ENCODE results near the gene GPRC5A.

The GPRC5A gene

DNA sequence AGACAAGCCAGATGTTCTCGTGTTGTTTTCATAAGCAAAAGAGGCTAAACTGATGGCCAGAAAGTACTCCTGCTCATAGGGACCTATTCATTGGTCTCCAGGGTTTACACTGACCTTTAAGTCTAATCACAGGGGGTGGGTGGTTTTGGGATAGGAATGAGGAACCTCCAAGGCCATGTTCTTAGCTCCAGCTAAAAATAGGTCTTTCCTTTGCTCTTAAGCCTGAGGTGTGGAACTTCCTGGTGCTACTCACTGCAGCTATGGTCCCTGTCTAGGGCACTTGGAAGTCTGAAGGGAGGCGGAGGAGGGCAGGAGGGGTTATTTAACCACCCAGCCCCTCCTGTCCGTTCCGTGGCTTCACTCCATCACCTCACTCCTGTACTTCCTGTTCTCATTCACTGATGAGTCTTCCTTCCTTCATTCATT, 18.6 kb downstream of the GPRC5A start:
- no peak for DNase-seq

- DNase-seq, result no peak
Observed at GRCh38 chr12:12912711-12913110, 21.3 kb downstream of the GPRC5A start.

- no peak for DNase-seq
Observed at GRCh38 chr12:12915656-12916055, 24.3 kb downstream of the GPRC5A start.

DNA sequence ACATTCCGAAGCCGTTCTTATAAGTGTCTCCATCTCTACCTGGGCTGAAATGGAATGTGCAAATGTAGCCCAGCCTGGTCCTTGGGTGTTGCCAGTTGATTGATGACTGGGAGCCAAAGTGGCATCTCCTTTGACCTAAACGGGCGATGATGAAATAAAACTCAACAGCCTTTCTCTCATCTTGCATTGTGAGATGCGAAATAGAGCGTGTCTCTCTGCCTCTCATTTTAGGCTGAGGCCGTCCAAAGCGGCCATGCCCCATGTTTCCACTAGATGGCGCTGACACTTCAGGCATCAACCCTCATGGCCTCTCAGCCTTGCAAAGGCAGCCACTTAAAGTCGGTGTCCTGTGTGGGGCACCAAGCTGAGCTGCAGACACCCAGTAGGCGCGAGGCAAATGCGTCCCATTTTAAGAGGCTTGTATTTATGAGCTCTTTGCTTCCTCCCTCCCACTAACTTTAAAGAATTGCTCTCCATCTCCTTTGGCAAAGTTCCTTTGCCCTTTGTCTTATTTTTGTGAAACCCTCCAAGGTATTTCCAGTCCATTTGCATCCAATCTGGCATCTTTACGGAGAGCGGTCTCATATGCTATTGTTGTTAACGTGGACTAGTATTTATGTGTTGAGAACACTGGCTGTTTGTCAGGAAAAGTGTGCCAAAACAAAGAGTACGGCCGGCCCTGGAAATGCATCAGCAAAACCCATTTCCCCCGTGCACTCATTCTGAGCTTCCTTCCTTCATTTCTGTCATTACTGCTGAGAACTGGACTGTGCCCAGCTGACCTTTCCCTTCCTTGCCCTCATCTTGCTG, 25.0 kb downstream of the GPRC5A start:
- DNase-seq, result peak; percentile 38

GRCh38 chr12:12917517-12917916, 26.2 kb downstream of the GPRC5A start:
- DNase-seq, result no peak

GRCh38 chr12:12918781-12919389, 27.5 kb downstream of the GPRC5A start:
- no peak for DNase-seq

- no peak for DNase-seq
Observed at GRCh38 chr12:12919666-12920435, 28.5 kb downstream of the GPRC5A start.

GRCh38 chr12:12922191-12922616, 30.8 kb downstream of the GPRC5A start:
- DNase-seq, result no peak

DNA sequence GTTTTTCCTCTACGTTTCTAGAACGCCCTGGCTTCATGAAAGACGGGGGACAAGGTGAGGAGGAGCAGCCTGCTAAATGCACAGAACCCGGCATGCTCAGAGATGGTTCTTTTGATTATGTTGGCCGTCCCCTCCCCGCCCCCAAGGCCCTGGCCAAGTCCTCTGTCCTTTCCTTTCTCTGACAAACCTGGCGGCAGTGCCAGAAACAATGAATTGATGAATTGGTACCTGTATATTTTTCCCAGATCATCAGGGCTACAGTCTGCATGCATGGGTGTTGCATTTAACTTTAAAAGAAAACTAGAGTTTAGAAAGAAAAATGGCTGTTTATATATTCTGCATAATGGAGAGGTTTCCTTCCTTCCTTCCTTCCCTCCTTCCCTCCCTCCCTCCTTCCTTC, 31.6 kb downstream of the GPRC5A start:
- no peak for DNase-seq

GRCh38 chr12:12924169-12924568, 32.8 kb downstream of the GPRC5A start:
- no peak for DNase-seq

GRCh38 chr12:12925388-12925787, 34.0 kb downstream of the GPRC5A start:
- no peak for DNase-seq

GRCh38 chr12:12926571-12927071, 35.3 kb downstream of the GPRC5A start:
- no peak for DNase-seq

GRCh38 chr12:12927211-12928079, 36.1 kb downstream of the GPRC5A start:
- peak; percentile 12 for DNase-seq

DNA sequence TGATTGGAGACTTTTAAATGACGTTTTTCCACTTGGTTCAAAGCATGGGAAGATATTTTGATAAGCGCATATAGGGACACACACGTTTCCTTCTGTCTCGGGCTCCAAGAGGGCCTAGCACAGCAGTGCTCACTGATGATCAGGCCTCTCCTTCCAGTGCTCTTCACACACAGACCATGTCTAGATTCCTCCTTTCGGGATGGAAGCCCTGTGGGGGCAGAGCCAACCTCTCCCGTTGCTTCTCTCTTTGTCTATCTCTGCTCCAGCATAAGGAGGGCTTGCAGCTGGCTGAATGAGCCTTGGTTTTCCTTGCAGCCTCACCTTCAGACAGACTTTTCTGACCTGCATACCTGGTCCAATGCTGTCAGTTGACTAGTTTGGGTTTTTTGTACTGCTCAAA, 38.3 kb downstream of the GPRC5A start:
- no peak for DNase-seq

- DNase-seq, result no peak
Observed at GRCh38 chr12:12930633-12931219, 39.4 kb downstream of the GPRC5A start.

GRCh38 chr12:12933742-12934141, 42.4 kb downstream of the GPRC5A start:
- no peak for DNase-seq

GRCh38 chr12:12934556-12934955, 43.2 kb downstream of the GPRC5A start:
- no peak for DNase-seq

GRCh38 chr12:12936983-12937491, 45.7 kb downstream of the GPRC5A start:
- DNase-seq, result no peak

- DNase-seq, result no peak
Observed at GRCh38 chr12:12938541-12938940, 47.2 kb downstream of the GPRC5A start.

GRCh38 chr12:12939888-12940287, 48.5 kb downstream of the GPRC5A start:
- no peak for DNase-seq

DNA sequence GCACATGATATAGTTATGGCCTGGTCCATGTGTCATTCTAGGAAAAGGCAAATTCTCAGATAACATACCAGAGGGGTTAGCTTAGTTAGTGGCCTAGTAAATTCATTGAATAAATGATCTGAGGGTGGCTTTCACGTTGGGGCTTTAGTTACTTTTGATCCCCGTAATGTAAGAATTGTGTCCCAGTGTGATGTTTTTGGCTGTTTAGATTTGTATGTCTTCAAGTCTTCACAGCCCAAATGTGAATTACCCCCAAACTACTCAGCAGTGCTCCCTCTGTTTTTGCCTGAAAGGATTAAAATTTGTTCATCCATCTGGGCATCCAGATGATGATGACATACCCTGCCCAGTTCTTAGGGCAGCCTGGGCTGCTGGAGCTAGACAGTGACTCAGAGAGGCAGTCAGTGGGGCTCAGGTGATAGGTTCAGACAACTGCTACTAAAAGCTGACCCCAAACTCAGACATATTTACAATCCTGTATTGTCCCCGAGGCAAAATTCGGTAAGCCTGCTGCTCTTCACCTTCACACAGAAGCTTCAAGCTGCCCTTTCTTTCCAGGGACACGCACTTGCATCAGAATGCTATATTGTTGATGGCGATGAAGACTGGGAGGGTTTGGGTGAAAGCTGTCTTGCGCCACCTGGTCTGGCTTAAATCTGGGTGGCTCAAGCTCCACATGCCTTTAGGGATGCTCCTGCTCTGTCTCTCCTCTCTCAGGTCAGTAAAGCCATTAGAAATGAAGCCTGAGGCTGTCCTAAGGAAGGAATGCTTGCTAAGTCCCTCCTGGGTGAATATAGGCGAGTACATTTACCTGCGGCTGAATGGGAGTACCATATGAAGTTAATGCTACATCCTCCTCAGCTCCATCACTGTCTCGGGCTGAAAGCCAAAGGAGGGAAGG, 50.3 kb downstream of the GPRC5A start:
- no peak for DNase-seq

Data from SHP77 treated with DMSO at 0.1 percent for 48 hours (cell line).